ENCODE results near the gene TRPV5.

The TRPV5 gene

GRCh38 chr7:142939226-142939910 is 5.8 kb upstream of the TRPV5 start, which contains the start of gene LLCFC1:
Gene LLCFC1, plus strand, starts transcription at chr7:142939484. Its CDS starts 138 bp downstream, at chr7:142939622.
- no peak for DNase-seq

GRCh38 chr7:142938611-142939010 is 5.1 kb upstream of the TRPV5 start:
- DNase-seq = no peak

GRCh38 chr7:142935941-142936565 is 2.5 kb upstream of the TRPV5 start:
- no peak for DNase-seq

- DNase-seq = no peak
Observed at GRCh38 chr7:142934056-142934455, 510 bp upstream of the TRPV5 start.

DNA sequence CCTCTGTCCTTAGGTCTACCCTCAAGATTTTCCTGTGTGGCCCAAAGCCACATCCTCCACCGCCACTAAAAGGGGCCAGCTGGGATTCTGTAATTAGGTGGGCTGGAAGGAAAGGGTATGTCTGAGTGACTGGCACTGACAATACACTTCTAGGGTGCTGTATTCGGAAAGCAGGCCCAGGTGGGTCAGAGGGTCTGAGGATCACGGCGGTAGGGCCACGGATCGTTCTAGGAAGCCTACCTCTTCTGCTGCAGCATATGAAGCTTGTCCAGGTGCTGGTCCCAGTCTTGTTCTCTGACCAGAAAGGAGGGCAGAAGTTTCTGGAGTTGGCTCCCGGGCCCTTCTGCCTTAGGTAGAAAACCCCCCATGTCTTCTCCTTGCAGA is 462 bp downstream of the TRPV5 start:
- DNase-seq = no peak

DNA sequence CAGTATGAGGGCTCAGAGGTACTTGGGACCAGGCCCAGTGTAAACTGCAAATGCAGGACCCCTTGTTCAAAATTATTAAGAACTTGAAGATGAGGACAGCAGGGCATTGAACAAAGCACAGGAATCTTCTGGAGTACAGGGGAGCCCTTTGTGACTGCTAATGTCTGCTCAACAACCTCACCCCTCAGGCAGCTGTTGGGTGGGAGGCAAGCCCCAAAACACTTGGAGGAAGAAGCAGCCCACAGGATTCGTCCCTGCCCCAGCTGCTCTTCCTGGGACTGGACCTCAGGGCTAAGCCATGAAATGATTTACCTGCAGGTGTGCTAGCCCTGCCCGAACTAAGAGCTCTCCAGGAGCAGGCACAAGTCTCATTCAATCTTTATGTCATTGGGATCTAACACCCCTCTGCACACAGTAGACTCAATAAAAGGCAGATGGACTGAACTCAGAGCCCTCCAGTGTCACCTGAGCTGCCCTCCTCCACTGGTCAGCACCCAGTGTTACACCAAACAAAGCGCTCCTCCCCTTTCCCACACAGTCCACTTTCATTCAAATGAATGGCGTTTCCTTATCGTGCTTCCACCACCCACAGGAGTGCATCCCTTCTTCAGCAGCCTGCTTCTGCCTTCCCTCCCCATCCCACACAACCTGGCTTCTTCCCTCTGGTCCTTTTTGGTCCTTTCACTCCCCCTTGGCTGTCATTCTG is 1.0 kb downstream of the TRPV5 start:
- DNase-seq = no peak

DNA sequence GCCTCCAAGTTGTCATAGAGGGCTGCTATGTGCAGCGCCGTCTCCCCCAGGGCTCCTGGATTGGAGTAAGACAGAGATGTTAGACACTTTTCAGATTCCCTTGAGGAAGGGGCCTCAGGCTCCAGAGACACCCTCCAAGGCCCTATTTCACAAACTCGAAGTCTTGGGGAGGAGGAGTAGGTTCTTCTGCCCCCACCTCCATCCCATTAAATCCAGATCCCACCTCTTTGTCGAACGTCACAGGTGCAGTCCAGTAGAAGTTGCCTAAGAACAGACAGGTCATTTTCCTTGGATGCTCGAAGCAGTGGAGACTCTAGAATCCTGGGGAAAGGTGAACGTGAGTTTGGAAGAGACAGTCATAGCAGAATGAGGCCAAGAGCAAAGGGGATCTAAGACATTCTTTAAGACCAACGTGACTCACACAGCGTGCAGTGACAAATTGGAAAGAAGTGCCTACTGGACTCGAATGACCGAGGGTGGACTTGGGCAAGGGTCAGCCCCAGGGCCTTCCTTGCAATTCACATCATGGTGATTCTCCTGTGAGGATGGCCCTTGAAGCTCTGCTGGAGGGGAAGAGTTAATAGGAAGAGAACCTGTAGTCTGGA is 3.3 kb downstream of the TRPV5 start:
- DNase-seq = no peak

- DNase-seq = no peak
Observed at GRCh38 chr7:142927949-142928348, 5.6 kb downstream of the TRPV5 start.

- DNase-seq = no peak
Observed at GRCh38 chr7:142927085-142927745, 6.3 kb downstream of the TRPV5 start.

DNA sequence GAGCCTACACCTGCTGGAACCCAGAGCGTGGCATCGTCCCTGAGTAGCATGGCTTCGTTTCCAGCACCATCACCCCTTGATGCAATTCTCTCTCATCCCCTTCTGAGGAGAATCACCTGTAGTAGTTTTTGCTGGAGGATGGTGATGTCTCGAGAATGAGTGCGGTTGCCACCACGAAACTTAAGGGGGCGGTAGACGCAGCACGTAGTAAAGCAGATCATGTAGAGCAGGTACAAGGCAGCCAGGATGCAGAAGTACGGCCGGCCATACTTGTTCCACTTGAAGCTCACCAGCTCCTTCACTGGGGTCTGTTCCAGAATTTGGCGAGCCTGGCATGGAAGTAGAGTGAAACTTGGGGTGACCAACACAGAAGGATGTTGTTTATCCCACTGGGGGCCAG is 8.1 kb downstream of the TRPV5 start:
- DNase-seq = no peak

DNA sequence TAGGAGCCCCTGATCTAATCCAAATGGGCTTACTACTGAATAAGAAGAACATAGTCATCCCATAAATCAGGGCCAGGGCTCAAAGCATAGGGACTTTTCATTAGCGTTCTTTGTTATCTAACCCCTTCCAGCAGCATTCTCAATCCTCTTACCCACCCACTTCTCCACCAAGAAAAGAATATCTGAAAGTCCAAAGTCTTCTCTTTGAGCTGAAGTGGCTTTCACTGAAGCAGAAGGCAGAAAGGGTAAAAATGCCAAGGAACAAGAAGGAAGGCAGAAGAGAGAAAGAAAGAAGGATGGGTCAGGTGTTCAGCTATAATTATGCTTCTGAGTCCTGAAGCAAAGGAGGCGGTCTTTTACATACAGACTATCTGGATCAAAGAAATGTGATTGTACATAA is 10.2 kb downstream of the TRPV5 start:
- no peak for DNase-seq

- no peak for DNase-seq
Observed at GRCh38 chr7:142919656-142920055, 13.9 kb downstream of the TRPV5 start.

- no peak for DNase-seq
Observed at GRCh38 chr7:142918901-142919300, 14.6 kb downstream of the TRPV5 start.

GRCh38 chr7:142917447-142917846 is 16.1 kb downstream of the TRPV5 start:
- DNase-seq = no peak

DNA sequence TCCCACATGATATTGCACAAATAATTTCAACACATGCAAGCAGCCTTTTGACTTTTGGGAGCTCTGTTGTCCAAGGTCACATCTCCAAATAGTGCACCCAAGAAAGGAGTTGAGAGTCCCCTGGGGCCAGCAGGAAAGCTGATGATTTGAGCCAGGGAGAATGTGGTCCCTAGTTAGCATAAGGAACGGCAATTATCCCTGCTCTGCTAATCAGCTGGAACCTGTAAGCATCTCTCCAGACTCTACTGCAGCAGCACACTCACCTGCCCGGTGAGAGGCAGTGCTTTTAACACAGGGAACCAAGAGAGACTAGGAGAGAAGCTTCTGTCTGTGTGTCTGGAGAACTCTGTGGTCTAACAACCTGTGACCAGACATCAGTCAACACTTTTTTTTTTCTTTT is 17.0 kb downstream of the TRPV5 start:
- no peak for DNase-seq

- no peak for DNase-seq
Observed at GRCh38 chr7:142915315-142915714, 18.2 kb downstream of the TRPV5 start.

DNA sequence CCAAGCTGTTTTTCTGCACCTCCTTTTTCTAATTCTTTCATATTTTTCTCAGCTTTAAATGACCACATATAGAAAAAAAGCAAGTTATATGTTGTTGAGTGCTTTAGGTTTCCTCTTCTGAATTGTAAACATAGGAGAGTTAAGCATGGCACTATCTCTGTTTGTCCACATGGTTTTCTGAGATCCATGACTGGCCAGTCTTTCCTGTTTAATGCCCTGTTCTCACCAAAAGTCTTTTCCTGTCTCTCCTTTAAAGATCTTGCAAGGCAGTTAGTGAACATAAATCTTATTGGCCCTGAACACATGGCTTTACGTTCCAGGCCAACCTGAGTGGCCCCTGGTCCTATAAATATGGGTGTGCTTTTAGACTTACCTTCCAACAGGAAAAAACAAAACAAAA is 19.4 kb downstream of the TRPV5 start:
- no peak for DNase-seq

- DNase-seq = no peak
Observed at GRCh38 chr7:142913566-142913965, 20.0 kb downstream of the TRPV5 start.

- no peak for DNase-seq
Observed at GRCh38 chr7:142913051-142913450, 20.5 kb downstream of the TRPV5 start.

DNA sequence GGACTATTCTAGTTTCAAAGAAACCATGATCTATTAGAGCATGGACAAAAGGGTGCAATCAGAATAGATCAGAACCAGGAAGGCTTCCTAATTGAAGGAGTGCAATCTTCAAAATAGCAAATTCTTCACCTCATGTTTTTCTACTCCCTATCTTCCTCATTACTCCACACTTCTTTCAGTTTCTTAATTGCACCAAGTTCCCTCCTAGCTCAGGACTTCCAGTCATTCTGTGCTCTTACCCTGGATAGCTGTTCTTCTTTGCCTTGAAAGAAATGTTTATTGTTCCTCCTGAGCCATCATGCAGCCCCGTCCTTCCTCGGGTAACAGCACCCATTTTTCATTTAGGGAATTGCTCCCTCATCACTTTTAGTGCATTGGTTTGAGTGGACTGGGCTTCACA is 23.1 kb downstream of the TRPV5 start:
- DNase-seq = no peak

- no peak for DNase-seq
Observed at GRCh38 chr7:142910031-142910433, 23.5 kb downstream of the TRPV5 start.

DNA sequence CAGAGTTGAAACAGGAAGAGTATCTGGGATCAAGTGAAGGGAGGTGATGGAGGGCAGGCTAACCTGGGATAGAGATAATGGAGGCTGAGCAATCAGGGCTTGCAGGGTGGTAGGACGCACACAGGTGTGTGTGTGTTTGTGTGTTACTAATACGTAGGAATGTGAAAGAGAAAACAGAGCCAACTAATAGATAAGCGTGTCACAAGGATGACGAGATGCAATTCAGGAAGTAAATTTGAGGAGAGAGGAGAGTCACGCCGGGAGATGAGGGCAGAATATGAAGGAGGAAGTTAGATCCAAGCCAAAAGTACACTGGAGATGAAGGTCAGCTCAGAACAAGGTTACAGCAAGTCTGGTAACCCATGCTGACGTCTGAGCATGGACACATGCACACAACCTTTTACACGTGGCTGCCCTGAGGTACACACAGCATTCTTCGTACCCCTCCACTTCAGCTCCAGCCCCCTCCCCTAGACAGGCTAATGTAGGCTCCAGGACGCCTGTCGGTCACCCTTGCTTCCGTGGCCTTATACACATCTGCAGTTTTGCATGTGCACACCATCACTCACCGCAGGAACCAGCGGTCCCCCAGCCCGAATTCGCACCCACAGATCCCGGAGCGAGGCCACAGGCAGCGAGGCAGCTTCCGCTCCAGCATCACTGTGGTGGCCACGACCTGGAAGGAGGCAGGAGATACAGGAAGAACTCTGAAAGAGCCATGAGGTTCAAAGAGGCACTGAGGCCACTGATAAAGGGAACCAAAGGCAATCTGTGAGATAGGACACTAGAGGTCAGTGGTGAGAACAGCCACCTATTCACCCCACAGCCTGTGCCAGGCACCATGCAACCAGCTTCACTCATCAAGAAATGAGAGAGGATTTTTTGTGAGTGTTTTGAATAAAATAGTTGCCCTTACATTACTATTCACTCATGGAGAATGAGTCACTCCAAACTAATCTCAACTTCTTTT is 24.3 kb downstream of the TRPV5 start:
- no peak for DNase-seq
